Measurements from ENCODE around the gene FAM43A.

Gene FAM43A

DNA sequence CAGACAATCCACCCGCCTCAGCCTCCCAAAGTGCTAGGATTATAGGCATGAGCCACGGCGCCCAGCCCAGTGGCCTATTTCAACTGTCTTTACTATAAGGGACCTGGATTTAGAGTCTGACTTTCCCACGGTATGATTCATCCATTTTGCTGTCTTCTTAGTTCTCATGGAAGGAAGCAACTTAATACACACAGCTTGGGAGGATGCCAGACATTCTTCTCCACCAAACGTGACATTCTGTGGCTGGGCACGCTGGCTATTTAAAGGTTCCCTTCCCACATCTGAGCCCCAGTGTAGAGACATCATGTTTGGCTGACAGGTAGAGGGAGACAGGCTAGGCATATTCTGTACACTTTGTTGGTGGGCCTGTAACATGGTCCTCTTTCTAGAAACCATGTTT, 26.2 kb downstream of the FAM43A start:
- no peak for DNase-seq (ENCODE audit: low spot score)

- DNase-seq (ENCODE audit: low spot score) = no peak
Observed at GRCh38 chr3:194713299-194714136, 27.8 kb downstream of the FAM43A start.

GRCh38 chr3:194714137-194714455, 28.4 kb downstream of the FAM43A start:
- no peak for DNase-seq (ENCODE audit: low spot score)

- DNase-seq (ENCODE audit: low spot score) = no peak
Observed at GRCh38 chr3:194714564-194714963, 28.9 kb downstream of the FAM43A start.

- DNase-seq (ENCODE audit: low spot score) = peak; percentile 39
Observed at GRCh38 chr3:194715022-194715800, 29.5 kb downstream of the FAM43A start.

- no peak for DNase-seq (ENCODE audit: low spot score)
Observed at GRCh38 chr3:194718079-194718478, 32.4 kb downstream of the FAM43A start.

- no peak for DNase-seq (ENCODE audit: low spot score)
Observed at GRCh38 chr3:194720048-194720447, 34.4 kb downstream of the FAM43A start.

GRCh38 chr3:194723846-194724618, 38.3 kb downstream of the FAM43A start:
- DNase-seq (ENCODE audit: low spot score) = no peak

DNA sequence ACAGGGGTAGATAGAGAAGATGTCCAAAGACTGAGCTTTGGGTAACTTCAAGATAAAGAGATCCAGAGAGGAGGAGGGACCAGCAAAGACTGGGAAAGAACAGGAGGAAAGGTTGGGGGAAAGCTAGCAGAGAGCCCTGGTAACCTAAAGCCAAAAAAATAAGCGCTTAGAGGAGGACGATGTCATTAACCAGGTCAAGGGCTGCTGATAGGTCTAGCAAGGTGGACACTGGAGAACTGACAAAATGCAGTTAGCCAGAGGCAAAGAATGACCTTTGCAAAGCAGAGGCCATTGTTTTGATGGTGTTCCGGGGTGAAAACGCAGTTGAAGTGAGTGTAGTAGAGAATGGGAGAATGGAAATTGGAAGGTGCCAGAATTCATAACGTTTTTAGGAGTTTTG, 39.7 kb downstream of the FAM43A start:
- no peak for DNase-seq (ENCODE audit: low spot score)

DNA sequence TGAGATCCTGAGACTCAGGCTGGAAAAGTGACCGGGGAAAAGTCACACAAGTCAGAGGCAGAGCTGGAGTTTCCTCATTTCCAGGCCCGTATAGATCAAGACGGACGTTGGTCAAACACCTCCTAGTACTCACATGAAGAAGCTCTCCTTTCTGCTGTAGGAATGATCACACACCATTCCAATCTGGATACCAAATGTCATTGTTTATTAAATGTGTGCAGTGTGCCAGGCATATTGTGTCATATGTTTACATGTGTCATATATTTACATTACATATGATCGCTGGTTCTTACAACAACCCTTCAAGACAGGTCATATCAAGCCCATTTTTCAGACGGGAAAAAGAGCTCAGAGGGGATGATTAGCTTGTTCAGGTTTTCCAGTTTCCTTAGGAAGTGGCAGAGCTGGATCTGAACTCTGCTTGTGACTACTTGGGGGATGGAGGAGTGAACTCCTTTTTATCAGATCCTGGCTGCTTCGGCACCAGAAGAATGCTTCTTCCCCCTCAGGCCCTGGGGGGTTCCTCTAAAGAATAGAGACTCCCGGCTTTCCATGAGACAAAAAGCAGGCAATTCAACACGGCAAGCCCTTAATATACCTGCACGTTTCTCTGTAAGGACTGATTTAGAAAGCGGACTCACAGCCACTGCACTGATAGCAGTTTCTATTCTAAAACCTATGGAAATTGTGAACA, 41.9 kb downstream of the FAM43A start:
- DNase-seq (ENCODE audit: low spot score) = no peak

DNA sequence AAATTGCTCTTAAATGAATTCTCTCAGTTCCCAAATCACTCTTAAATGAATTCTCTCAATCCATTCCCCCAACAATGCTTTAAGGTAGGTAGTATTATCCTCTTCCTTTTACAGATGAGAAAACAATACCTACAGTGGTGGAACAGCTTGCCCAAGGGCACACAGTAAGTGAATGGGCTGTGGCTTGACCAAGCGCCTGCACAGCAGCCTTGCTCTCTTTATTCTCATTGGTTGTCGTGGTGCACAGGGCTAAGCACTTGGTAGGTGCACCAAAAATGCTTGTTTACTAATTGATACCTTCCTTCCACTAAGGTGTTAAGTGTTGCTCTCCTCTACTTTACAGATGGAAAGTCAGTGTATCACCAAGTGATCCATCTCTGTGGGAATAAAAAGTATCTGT, 43.3 kb downstream of the FAM43A start:
- DNase-seq (ENCODE audit: low spot score) = no peak

- DNase-seq (ENCODE audit: low spot score) = no peak
Observed at GRCh38 chr3:194730365-194730764, 44.7 kb downstream of the FAM43A start.

DNA sequence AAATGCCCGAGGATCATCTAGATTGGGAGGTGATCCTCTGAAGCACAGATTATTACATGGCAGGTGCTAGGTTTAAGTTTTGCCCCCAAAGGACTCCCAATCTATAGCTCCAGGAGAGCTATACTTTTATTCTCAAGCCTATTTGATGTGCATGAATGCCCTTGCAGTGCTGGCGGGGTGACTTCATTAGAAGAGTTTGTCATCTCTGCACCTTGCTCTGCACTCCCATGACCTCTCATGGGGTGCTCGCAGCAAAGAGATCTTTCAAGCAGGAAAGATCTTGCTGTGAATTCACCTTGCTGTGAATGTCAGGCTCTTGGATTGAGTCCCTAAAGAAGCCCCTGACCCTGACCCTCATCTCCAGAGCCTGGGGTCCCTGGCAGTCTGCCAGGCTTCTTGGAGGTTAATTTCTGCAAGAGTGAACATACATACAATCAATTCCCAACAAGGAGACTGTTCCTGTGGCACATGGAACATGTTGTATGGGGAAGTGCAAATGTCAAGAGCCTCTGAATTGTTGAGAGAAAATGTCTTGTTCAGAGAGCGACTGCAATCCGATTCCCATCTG, 45.9 kb downstream of the FAM43A start:
- DNase-seq (ENCODE audit: low spot score) = no peak

DNA sequence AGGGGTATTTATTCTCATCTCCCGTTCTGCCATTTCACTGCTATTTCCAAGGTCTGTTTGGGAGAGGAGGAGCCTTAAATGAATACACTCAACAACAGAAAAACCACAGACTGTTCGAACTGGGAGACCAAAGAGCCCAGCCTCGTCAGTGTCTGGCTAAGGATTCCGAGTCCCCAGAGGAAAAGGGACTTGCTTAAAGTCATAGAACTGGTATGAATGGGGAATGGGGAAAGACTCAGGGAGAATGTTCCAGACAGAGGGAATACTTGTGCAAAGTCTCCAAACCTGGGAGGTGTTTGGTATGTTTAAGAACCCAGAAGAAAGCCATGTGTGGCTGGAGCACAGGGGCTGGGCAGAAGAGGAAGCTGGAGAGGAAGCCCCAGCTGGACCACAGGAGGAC, 46.9 kb downstream of the FAM43A start:
- no peak for DNase-seq (ENCODE audit: low spot score)

GRCh38 chr3:194736277-194736895, 50.7 kb downstream of the FAM43A start:
- no peak for DNase-seq (ENCODE audit: low spot score)

DNA sequence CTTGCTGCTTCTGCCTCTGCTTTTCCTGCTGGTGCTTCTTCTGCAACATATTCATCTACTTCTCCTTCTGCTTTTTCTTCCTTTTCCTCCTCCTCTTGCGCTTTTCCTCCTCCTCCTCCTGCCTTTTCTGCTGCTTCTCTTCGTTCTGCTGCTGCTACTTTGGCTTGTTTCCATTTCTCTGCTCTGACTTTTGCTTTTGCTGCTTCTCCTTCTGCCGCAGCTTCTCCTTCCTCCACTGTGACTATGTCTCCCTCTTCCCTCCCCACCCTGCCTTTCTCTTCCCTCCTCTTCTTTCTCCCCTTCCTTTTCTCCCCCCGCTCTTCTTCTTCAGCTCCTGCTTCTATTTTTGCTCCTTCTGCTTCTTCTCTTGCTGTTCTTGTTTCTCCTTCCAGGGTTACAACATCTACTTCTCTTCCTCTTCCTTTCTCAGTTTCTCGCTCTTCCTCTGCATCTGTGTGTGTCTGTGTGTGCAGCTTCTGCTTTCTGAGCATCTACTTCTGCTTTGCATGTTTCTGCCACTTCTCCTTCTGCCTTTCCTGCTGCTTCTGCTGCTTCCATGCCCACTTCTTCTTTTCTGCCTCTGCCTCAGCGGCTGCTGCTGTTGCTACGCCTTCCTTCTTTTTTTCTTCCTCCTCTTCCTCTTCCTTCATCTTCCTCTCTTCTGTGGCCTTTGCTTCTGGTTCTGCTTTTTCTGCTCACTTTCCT, 51.4 kb downstream of the FAM43A start:
- no peak for DNase-seq (ENCODE audit: low spot score)
